Measurements from ENCODE around the gene FANCC.
A peak's percentile ranks its signal among the peaks of the same experiment; 100 is the strongest.

FANCC gene

GRCh38 chr9:95091601-95092261, 225.8 kb downstream of the FANCC start:
- H3K4me3 ChIP-seq (ENCODE audit: low read depth, low read length), result no peak overlapping the region
- DNase-seq (ENCODE audit: low read depth, low spot score), result peak; percentile 87
- in situ Hi-C loops (cut with HindIII; ENCODE audit: low sequenced_read_pairs), result no loop called here
- TF ChIP-seq CTCF (IDR thresholded peaks at IDR 0.05; ENCODE audit: low read depth, low read length), result no peak

- no peak overlapping the region for H3K4me3 ChIP-seq (ENCODE audit: low read depth, low read length)
- no peak for TF ChIP-seq CTCF (IDR thresholded peaks at IDR 0.05; ENCODE audit: low read depth, low read length)
- in situ Hi-C loops (cut with HindIII; ENCODE audit: low sequenced_read_pairs), result no loop called here
- peak; percentile 24 for DNase-seq (ENCODE audit: low read depth, low spot score)
Observed at GRCh38 chr9:95090871-95091577, 226.5 kb downstream of the FANCC start.

GRCh38 chr9:95090023-95090791, 227.3 kb downstream of the FANCC start:
- no peak for DNase-seq (ENCODE audit: low read depth, low spot score)
- in situ Hi-C loops (cut with HindIII; ENCODE audit: low sequenced_read_pairs), result no loop called here
- no peak for TF ChIP-seq CTCF (IDR thresholded peaks at IDR 0.05; ENCODE audit: low read depth, low read length)
- no peak overlapping the region for H3K4me3 ChIP-seq (ENCODE audit: low read depth, low read length)

- in situ Hi-C loops (cut with HindIII; ENCODE audit: low sequenced_read_pairs), result no loop called here
- H3K4me3 ChIP-seq (ENCODE audit: low read depth, low read length), result no peak overlapping the region
- TF ChIP-seq CTCF (IDR thresholded peaks at IDR 0.05; ENCODE audit: low read depth, low read length), result no peak
- no peak for DNase-seq (ENCODE audit: low read depth, low spot score)
Observed at GRCh38 chr9:95089257-95090022, 228.1 kb downstream of the FANCC start.

- DNase-seq (ENCODE audit: low read depth, low spot score), result no peak
- in situ Hi-C loops (cut with HindIII; ENCODE audit: low sequenced_read_pairs), result no loop called here
- H3K4me3 ChIP-seq (ENCODE audit: low read depth, low read length), result no peak overlapping the region
- TF ChIP-seq CTCF (IDR thresholded peaks at IDR 0.05; ENCODE audit: low read depth, low read length), result no peak
Observed at GRCh38 chr9:95088421-95089161, 228.9 kb downstream of the FANCC start.

Data from astrocyte of the spinal cord (primary cell).